Keratinocyte (primary cell): ENCODE results near the gene VAMP1.
"Not testable (repeated sequence)": the region's sequence is repeated elsewhere in the genome, so short reads cannot be mapped to it uniquely, and the experiment has no call there.

Experiments used
- EZH2 ChIP-seq: IDR thresholded peaks from one replicate; pipeline ENCODE4 v1.6.1; 2012; ENCODE audit warnings: inconsistent platforms, mild to moderate bottlenecking, low read length, moderate library complexity
- TF ChIP-seq, protein P1 (sequence below), 3 experiments: IDR thresholded peaks in 1 of 3; conservative IDR thresholded peaks in 1 of 3; optimal IDR thresholded peaks in 1 of 3; 2 replicates in 2 of 3; 3 replicates in 1 of 3; pipeline versions ENCODE3 to v1.5.1; 2011; ENCODE audit warnings: low read length in 3 of 3, mild to moderate bottlenecking in 3 of 3, moderate library complexity in 2 of 3, control low read depth in 1 of 3, inconsistent platforms in 1 of 3; ENCODE audit not compliant: insufficient read depth in 2 of 3; ENCODE audit errors: extremely low read depth in 1 of 3

DNA sequence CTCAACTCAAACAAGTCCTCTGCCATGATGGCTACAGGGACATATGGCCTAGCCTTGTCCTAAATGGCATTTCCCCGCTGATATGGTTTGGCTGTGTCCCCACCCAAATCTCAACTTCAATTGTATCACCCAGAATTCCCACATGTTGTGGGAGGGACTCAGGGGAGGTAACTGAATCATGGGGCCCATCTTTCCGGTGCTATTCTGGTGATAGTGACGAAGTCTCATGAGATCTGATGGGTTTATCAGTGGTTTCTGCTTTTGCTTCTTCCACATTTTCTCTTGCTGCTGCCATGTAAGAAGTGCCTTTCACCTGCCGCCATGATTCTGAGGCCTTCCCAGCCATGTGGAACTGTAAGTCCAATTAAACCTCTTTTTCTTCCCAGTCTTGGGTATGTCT, 3.7 kb downstream of the VAMP1 start:
- TF ChIP-seq EZH2, result not testable (repeated sequence)
- TF ChIP-seq, protein P1, sequence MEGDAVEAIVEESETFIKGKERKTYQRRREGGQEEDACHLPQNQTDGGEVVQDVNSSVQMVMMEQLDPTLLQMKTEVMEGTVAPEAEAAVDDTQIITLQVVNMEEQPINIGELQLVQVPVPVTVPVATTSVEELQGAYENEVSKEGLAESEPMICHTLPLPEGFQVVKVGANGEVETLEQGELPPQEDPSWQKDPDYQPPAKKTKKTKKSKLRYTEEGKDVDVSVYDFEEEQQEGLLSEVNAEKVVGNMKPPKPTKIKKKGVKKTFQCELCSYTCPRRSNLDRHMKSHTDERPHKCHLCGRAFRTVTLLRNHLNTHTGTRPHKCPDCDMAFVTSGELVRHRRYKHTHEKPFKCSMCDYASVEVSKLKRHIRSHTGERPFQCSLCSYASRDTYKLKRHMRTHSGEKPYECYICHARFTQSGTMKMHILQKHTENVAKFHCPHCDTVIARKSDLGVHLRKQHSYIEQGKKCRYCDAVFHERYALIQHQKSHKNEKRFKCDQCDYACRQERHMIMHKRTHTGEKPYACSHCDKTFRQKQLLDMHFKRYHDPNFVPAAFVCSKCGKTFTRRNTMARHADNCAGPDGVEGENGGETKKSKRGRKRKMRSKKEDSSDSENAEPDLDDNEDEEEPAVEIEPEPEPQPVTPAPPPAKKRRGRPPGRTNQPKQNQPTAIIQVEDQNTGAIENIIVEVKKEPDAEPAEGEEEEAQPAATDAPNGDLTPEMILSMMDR (optimal IDR thresholded peaks at IDR 0.05 in 1 of 3, IDR thresholded peaks at IDR 0.05 in 1 of 3, conservative IDR thresholded peaks at IDR 0.05 in 1 of 3; ENCODE audit: extremely low read depth in 1 of 3, insufficient read depth in 2 of 3, low read length in 3 of 3), result not testable (repeated sequence)
